Neural cell (in vitro differentiated cells): ENCODE data around the gene SETBP1. TPM values are rescaled to one million over a fixed set of nuclear protein-coding genes. Genes with fewer than 3 reads are reported as not detected.

ENCODE experiments used
- H2AFZ ChIP-seq: fragments of 200-600, 300-800 bp; sonication (generic), shearing (Covaris generic); 2 replicates; pipeline ENCODE4 v1.6.0; 2014; ENCODE audit warnings: low read depth, mild to moderate bottlenecking, antibody characterized with exemption, low read length, moderate library complexity
- H3F3A ChIP-seq: fragments of 200-600 bp; shearing (Covaris generic); 2 replicates; pipeline ENCODE4 v1.6.1; 2016; ENCODE audit warnings: mild to moderate bottlenecking, moderate library complexity, mixed read lengths, antibody characterized with exemption, low read length; ENCODE audit not compliant: insufficient read depth, poor library complexity, severe bottlenecking
- H3K27ac ChIP-seq: fragments of 200-600, 300-800 bp; sonication (generic), shearing (Covaris generic); 2 replicates; pipeline ENCODE4 v1.5.1; 2014; ENCODE audit warnings: mild to moderate bottlenecking, low read length, moderate library complexity
- H3K27me3 ChIP-seq: fragments of 300-800, 200-600 bp; sonication (generic), shearing (Covaris generic); 2 replicates; pipeline ENCODE4 v1.6.0; 2014; ENCODE audit warnings: mild to moderate bottlenecking, low read depth, low read length, moderate library complexity; ENCODE audit not compliant: insufficient read depth
- H3K36me3 ChIP-seq: fragments of 300-800, 200-600 bp; sonication (generic), shearing (Covaris generic); 2 replicates; pipeline ENCODE4 v1.5.1; 2014; ENCODE audit warnings: mild to moderate bottlenecking, antibody characterized with exemption, low read length, moderate library complexity; ENCODE audit not compliant: insufficient read depth
- H3K4me2 ChIP-seq: fragments of 300-800, 200-600 bp; sonication (generic), shearing (Covaris generic); 2 replicates; pipeline ENCODE4 v1.6.0; 2014; ENCODE audit warnings: mild to moderate bottlenecking, low read length
- H3K4me3 ChIP-seq: fragments of 300-800, 200-600 bp; sonication (generic), shearing (Covaris generic); 2 replicates; pipeline ENCODE4 v1.5.1; 2014; ENCODE audit warnings: mild to moderate bottlenecking, low read length, moderate library complexity
- H3K79me2 ChIP-seq: fragments of 200-600 bp; shearing (Covaris generic); replicated peaks from 2 replicates; pipeline ENCODE4 v1.6.0; 2014; ENCODE audit warnings: mild to moderate bottlenecking, low read length, moderate library complexity; ENCODE audit not compliant: insufficient read depth
- H3K9ac ChIP-seq: fragments of 300-800, 200-600 bp; sonication (generic), shearing (Covaris generic); 2 replicates; pipeline ENCODE4 v1.6.1; 2016; ENCODE audit warnings: mild to moderate bottlenecking, low read length, mixed read lengths
- H3K9me2 ChIP-seq: fragments of 200-600 bp; shearing (Covaris generic); 2 replicates; pipeline ENCODE4 v1.6.1; 2016; ENCODE audit warnings: mild to moderate bottlenecking, low read length, mixed read lengths; ENCODE audit not compliant: insufficient read depth
- H3K9me3 ChIP-seq: fragments of 200-600, 300-800 bp; sonication (generic), shearing (Covaris generic); 2 replicates; pipeline ENCODE4 v1.6.1; 2016; ENCODE audit warnings: mild to moderate bottlenecking, mixed run types, low read length, moderate library complexity, mixed read lengths
- H4K20me1 ChIP-seq: fragments of 200-600 bp; shearing (Covaris generic); 2 replicates; pipeline ENCODE4 v1.6.1; 2016; ENCODE audit warnings: mild to moderate bottlenecking, mixed run types; ENCODE audit not compliant: insufficient read depth
- EP300 ChIP-seq: fragments of 450-650 bp; conservative IDR thresholded peaks from 2 replicates; pipeline ENCODE4 v1.6.1; 2014; ENCODE audit warnings: antibody characterized with exemption, mild to moderate bottlenecking, moderate library complexity; ENCODE audit not compliant: poor library complexity, severe bottlenecking
- EZH2 ChIP-seq: fragments of 200-600, 300-800 bp; shearing (Covaris generic), sonication (generic); IDR thresholded peaks from 2 replicates; pipeline ENCODE4 v1.6.1; 2014; ENCODE audit warnings: antibody characterized with exemption, low read length, borderline replicate concordance, mild to moderate bottlenecking; ENCODE audit not compliant: insufficient read depth, poor library complexity, severe bottlenecking
- MXI1 ChIP-seq: fragments of 450-650 bp; conservative IDR thresholded peaks from 2 replicates; pipeline ENCODE4 v1.6.1; 2014; ENCODE audit warnings: antibody characterized with exemption, mild to moderate bottlenecking; ENCODE audit not compliant: poor library complexity, severe bottlenecking
- POLR2AphosphoS5 ChIP-seq: IDR thresholded peaks from 2 replicates; pipeline ENCODE4 v1.6.1; 2012
- RAD21 ChIP-seq: fragments of 450-650 bp; conservative IDR thresholded peaks from 2 replicates; pipeline ENCODE4 v1.6.1; 2014; ENCODE audit warnings: antibody characterized with exemption, mild to moderate bottlenecking, moderate library complexity
- SMC3 ChIP-seq: fragments of 450-650 bp; conservative IDR thresholded peaks from 2 replicates; pipeline ENCODE4 v1.6.1; 2014; ENCODE audit warnings: antibody characterized with exemption, mild to moderate bottlenecking, moderate library complexity; ENCODE audit not compliant: poor library complexity
- TAF1 ChIP-seq: IDR thresholded peaks from 2 replicates; pipeline ENCODE4 v1.6.1; 2012; ENCODE audit warnings: low read depth
- polyA plus RNA-seq: library from polyadenylated mRNA; depleted of rRNA; stranded (reverse); fragments of >200 nt; gene quantifications from 2 replicates; pipeline ENCODE4 v1.2.3, GENCODE V29; 2014
- TF ChIP-seq, protein P1 (sequence below): fragments of 450-650 bp; IDR thresholded peaks from 2 replicates; pipeline ENCODE4 v1.5.1; 2014; ENCODE audit warnings: antibody characterized with exemption, mild to moderate bottlenecking, moderate library complexity; ENCODE audit not compliant: poor library complexity, severe bottlenecking
- TF ChIP-seq, protein P2 (sequence below): IDR thresholded peaks from 2 replicates; pipeline ENCODE4 v1.6.1; 2012; ENCODE audit warnings: borderline replicate concordance

SETBP1 gene
- polyA plus RNA-seq, 1 donor from 2014 or later, result 13.7 TPM

DNA sequence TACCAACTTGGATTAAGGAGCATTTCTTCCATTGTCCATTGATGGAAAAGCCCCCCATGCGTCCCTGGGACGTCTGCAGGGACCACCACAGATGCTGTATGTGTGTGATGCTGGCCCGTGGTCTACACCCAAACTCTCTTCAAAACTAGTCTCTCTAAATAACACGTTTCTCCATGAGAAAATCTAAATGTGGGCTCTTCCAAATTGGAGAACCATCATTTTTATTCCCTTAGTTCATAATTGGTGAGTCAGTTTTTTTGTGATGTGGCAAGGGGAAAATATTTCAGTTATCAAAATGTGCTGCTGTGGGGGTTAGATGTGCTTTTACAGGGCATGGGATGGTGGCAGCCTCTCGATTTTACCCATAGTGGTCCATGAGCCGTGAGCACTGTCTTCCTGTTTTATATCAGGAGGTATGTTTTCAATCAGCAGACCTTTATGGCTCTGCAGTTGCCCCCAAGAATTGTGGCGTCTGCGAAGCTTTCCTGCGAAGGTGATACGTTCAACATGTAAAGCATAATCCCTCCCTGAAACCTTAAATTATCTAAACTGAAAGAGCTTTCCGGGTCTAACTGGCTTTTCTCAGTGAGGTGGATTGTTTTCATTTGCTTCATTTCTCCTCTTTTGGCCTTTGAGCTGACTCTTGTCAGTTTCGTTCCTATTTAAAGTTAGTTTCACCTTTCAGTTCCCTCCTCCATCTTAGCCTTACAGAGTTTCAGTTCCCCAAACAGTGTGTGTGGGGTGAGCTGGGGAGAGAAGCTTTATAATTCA is 78.4 kb downstream of the SETBP1 start:
- no peak overlapping the region for H3K9ac ChIP-seq
- TF ChIP-seq MXI1 (no peak), EP300 (no peak), RAD21 (no peak), SMC3 (no peak), EZH2 (no peak), TAF1 (no peak), POLR2AphosphoS5 (no peak)
- TF ChIP-seq, protein P1, sequence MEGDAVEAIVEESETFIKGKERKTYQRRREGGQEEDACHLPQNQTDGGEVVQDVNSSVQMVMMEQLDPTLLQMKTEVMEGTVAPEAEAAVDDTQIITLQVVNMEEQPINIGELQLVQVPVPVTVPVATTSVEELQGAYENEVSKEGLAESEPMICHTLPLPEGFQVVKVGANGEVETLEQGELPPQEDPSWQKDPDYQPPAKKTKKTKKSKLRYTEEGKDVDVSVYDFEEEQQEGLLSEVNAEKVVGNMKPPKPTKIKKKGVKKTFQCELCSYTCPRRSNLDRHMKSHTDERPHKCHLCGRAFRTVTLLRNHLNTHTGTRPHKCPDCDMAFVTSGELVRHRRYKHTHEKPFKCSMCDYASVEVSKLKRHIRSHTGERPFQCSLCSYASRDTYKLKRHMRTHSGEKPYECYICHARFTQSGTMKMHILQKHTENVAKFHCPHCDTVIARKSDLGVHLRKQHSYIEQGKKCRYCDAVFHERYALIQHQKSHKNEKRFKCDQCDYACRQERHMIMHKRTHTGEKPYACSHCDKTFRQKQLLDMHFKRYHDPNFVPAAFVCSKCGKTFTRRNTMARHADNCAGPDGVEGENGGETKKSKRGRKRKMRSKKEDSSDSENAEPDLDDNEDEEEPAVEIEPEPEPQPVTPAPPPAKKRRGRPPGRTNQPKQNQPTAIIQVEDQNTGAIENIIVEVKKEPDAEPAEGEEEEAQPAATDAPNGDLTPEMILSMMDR, result no peak
- TF ChIP-seq, protein P2, sequence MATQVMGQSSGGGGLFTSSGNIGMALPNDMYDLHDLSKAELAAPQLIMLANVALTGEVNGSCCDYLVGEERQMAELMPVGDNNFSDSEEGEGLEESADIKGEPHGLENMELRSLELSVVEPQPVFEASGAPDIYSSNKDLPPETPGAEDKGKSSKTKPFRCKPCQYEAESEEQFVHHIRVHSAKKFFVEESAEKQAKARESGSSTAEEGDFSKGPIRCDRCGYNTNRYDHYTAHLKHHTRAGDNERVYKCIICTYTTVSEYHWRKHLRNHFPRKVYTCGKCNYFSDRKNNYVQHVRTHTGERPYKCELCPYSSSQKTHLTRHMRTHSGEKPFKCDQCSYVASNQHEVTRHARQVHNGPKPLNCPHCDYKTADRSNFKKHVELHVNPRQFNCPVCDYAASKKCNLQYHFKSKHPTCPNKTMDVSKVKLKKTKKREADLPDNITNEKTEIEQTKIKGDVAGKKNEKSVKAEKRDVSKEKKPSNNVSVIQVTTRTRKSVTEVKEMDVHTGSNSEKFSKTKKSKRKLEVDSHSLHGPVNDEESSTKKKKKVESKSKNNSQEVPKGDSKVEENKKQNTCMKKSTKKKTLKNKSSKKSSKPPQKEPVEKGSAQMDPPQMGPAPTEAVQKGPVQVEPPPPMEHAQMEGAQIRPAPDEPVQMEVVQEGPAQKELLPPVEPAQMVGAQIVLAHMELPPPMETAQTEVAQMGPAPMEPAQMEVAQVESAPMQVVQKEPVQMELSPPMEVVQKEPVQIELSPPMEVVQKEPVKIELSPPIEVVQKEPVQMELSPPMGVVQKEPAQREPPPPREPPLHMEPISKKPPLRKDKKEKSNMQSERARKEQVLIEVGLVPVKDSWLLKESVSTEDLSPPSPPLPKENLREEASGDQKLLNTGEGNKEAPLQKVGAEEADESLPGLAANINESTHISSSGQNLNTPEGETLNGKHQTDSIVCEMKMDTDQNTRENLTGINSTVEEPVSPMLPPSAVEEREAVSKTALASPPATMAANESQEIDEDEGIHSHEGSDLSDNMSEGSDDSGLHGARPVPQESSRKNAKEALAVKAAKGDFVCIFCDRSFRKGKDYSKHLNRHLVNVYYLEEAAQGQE, result no peak

DNA sequence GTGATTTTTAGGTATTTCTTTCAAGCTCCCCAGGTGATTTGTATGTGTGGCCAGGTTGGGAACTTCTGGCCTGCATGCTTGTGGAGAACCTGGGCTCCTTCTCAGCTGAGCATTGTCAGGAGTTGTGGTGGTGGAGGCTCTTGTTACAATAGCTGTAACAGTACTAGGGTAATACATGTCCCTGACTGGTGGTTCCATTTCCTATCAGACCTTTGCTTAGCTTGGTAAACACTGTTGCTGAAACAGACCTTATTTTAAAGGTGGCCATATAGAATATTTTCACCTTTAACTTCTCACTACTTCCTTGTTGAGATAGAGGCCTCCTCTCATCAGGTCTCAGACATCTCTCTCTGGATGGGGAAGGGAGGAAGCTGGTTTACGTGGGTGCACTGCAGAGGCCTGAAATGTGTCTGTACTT is 79.2 kb downstream of the SETBP1 start:
- Histone ChIP-seq H3K9ac (no peak overlapping the region), H3K27ac (no peak overlapping the region), H3K4me2 (no peak overlapping the region), H3K9me2 (no peaks in the 10 kb centered on the region), H2AFZ (no peak overlapping the region), H3K9me3 (no peaks in the 10 kb centered on the region), H3K4me3 (no peak overlapping the region), H3K79me2 (peaks cover 48% of the 10 kb centered on the region), H3K36me3 (no peaks in the 10 kb centered on the region), H3K27me3 (no peaks in the 10 kb centered on the region), H4K20me1 (no peaks in the 10 kb centered on the region), H3F3A (no peaks in the 10 kb centered on the region)
- TF ChIP-seq TAF1, result no peak
- no peak for TF ChIP-seq EZH2
- TF ChIP-seq RAD21, result no peak
- TF ChIP-seq, protein P1, result no peak
- no peak for TF ChIP-seq EP300
- no peak for TF ChIP-seq SMC3
- no peak for TF ChIP-seq POLR2AphosphoS5
- no peak for TF ChIP-seq MXI1

More for the DNA sequence above, 78.4 kb downstream of the SETBP1 start:
- H3K9me2 ChIP-seq, result no peaks in the 10 kb centered on the region
- H3K79me2 ChIP-seq, result peaks cover 49% of the 10 kb centered on the region
- H3K36me3 ChIP-seq, result no peaks in the 10 kb centered on the region
- no peak overlapping the region for H3K27ac ChIP-seq
- H3K4me2 ChIP-seq, result no peak overlapping the region
- no peak overlapping the region for H3K4me3 ChIP-seq
- no peaks in the 10 kb centered on the region for H3F3A ChIP-seq
- H3K27me3 ChIP-seq, result no peaks in the 10 kb centered on the region
- no peaks in the 10 kb centered on the region for H4K20me1 ChIP-seq
- H2AFZ ChIP-seq, result no peak overlapping the region
- H3K9me3 ChIP-seq, result no peaks in the 10 kb centered on the region
